Type B pancreatic cell (in vitro differentiated cells): ENCODE measurements around the gene ANKRD10. TPM values are rescaled to one million over a fixed set of nuclear protein-coding genes. Genes with fewer than 3 reads are reported as not detected.

ENCODE experiments used
- DNase-seq: peaks from one replicate; pipeline ENCODE4 v3.0.0; 2021; ENCODE audit warnings: mixed read lengths; ENCODE audit not compliant: unreplicated experiment; ENCODE audit errors: extremely low spot score
- H3K27ac Mint-ChIP-seq: 2 replicates; pipeline ENCODE4 v1.8.0; 2021; ENCODE audit warnings: mild to moderate bottlenecking, mixed read lengths
- H3K27me3 Mint-ChIP-seq: 2 replicates; pipeline ENCODE4 v1.8.0; 2021; ENCODE audit warnings: mixed read lengths
- H3K36me3 Mint-ChIP-seq: 2 replicates; pipeline ENCODE4 v1.8.0; 2021; ENCODE audit warnings: mixed read lengths
- H3K4me1 Mint-ChIP-seq: one replicate; pipeline ENCODE4 v1.8.0; 2021; ENCODE audit warnings: mixed read lengths; ENCODE audit not compliant: unreplicated experiment
- H3K4me3 Mint-ChIP-seq: 2 replicates; pipeline ENCODE4 v1.8.0; 2021; ENCODE audit warnings: mild to moderate bottlenecking, mixed read lengths
- H3K9me3 Mint-ChIP-seq: 2 replicates; pipeline ENCODE4 v1.8.0; 2021; ENCODE audit warnings: mixed read lengths
- total RNA-seq: library from RNA; stranded (reverse); gene quantifications from 2 replicates; pipeline ENCODE4 v1.2.1, GENCODE V29; 2021; ENCODE audit warnings: low replicate concordance
- TF ChIP-seq, protein P1 (sequence below): fragments of 200-600 bp; sonication (generic); conservative IDR thresholded peaks from 2 replicates; pipeline ENCODE4 v1.5.0; 2021; ENCODE audit warnings: antibody characterized with exemption, mild to moderate bottlenecking

Gene ANKRD10
- total RNA-seq, 1 donor from 2014 or later, result 142 TPM

DNA sequence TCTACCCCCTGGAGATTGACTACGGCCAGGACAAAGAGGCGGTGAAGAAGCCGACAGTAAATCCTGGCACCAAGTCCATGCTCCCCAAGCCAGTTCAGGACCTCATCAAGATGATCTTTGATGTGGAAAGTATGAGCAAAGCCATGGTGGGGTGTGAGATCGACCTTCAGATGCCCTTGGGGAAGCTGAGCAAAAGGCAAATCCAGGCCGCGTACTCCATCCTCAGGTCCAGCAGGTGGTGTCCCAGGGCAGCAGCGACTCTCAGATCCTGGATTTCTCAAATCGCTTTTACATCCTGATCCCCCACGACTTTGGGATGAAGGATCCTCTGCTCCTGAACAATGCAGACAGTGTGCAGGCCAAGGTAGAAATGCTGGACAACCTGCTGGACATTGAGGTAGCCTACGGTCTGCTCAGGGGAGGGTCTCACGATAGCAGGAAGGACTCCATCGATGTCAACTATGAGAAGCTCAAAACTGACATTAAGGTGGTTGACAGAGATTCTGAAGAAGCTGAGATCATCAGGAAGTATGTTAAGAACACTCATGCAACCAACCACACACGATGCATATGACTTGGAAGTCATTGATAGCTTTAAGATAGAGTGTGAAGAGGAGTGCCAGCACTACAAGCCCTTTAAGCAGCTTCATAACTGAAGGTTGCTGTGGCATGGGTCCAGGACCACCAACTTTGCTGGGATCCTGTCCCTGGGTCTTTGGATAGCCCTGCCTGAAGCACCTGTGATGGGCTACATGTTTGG lies 24.0 kb upstream of the ANKRD10 start:
- TF ChIP-seq, protein P1, sequence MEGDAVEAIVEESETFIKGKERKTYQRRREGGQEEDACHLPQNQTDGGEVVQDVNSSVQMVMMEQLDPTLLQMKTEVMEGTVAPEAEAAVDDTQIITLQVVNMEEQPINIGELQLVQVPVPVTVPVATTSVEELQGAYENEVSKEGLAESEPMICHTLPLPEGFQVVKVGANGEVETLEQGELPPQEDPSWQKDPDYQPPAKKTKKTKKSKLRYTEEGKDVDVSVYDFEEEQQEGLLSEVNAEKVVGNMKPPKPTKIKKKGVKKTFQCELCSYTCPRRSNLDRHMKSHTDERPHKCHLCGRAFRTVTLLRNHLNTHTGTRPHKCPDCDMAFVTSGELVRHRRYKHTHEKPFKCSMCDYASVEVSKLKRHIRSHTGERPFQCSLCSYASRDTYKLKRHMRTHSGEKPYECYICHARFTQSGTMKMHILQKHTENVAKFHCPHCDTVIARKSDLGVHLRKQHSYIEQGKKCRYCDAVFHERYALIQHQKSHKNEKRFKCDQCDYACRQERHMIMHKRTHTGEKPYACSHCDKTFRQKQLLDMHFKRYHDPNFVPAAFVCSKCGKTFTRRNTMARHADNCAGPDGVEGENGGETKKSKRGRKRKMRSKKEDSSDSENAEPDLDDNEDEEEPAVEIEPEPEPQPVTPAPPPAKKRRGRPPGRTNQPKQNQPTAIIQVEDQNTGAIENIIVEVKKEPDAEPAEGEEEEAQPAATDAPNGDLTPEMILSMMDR, result no peak
- no peak for DNase-seq
- no peak overlapping the region for H3K27ac Mint-ChIP-seq
- peaks cover 5% of the 10 kb centered on the region for H3K4me1 Mint-ChIP-seq
- peaks cover 18% of the 10 kb centered on the region for H3K9me3 Mint-ChIP-seq
- no peaks in the 10 kb centered on the region for H3K36me3 Mint-ChIP-seq
- H3K4me3 Mint-ChIP-seq, result no peak overlapping the region
- H3K27me3 Mint-ChIP-seq, result peaks cover 5% of the 10 kb centered on the region

DNA sequence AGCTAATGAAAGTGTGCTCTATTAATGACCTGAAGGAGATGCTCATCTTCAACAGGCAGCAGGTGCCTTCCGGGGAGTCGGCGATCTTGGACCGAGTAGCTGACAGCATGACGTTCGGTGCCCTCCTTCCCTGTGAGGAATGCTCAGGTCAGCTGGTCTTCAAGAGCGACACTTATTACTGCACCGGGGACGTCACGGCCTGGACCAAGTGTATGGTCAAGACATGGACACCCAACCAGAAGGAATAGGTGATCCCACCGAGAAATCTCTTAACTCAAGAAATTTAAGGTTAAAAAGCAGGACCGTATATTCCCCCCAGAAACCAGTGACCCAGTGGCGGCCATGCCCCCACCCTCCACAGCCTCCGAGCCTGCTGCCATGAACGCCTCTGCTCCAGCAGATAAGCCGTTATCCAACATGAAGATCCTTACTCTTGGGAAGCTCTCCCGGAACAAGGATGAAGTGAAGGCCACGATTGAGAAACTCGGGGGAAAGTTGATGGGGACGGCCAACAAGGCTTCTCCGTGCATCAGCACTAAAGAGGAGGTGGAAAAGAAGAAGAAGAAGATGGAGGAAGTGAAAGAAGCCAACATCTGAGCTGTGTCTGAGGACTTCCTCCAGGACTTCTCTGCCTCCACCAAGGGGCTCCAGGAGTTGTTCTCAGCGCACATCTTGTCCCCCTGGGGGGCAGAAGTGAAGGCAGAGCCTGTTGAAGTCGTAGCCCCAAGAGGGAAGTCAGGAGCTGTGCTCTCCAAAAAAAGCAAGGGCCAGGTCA lies 22.8 kb upstream of the ANKRD10 start:
- H3K27ac Mint-ChIP-seq, result no peak overlapping the region
- no peaks in the 10 kb centered on the region for H3K36me3 Mint-ChIP-seq
- H3K27me3 Mint-ChIP-seq, result peaks cover 5% of the 10 kb centered on the region
- H3K9me3 Mint-ChIP-seq, result peaks cover 22% of the 10 kb centered on the region
- H3K4me3 Mint-ChIP-seq, result no peak overlapping the region
- no peak for DNase-seq
- peaks cover 5% of the 10 kb centered on the region for H3K4me1 Mint-ChIP-seq
- TF ChIP-seq, protein P1, result no peak

DNA sequence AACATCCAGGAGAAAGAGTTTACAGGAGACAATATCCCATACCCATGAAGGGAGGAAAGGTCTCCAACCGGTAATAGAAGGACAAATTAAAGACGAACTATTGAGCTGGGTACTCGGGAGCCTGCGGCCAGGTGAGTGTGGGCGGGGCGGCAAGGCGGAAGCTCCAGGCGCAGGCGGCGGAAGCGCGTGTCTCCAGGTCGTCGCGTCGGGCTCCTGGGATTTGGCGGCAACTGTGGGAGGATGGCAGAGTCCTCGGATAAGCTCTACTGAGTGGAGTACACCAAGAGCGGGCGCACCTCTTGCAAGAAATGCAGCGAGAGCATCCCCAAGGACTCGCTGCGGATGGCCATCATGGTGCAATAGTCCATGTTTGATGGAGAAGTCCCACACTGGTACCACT lies 21.6 kb upstream of the ANKRD10 start:
- Mint-ChIP-seq H3K36me3 (no peaks in the 10 kb centered on the region), H3K4me3 (no peak overlapping the region), H3K4me1 (no peaks in the 10 kb centered on the region), H3K9me3 (peaks cover 22% of the 10 kb centered on the region), H3K27me3 (peaks cover 5% of the 10 kb centered on the region), H3K27ac (no peak overlapping the region)
- TF ChIP-seq, protein P1, result no peak
- DNase-seq, result no peak

DNA sequence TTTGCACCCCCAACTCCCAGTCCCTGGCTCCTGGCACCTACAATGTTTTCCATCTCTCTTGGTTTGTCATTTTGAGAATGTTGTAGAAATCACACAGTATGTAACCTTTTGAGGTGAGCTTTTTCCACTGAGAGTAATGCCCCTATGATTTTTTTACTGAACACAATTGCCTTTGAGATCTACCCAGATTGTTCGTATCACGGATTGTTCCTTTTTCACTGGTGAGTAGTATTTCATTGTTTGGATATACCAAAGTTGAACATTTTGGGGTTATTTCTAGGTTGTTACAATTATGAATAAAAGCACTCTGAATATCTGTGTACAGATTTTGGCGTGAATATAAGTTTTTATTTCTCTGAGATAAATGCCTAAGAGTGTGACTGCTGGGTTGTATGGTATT lies 17.7 kb upstream of the ANKRD10 start:
- peaks cover 22% of the 10 kb centered on the region for H3K9me3 Mint-ChIP-seq
- no peak overlapping the region for H3K4me3 Mint-ChIP-seq
- H3K36me3 Mint-ChIP-seq, result no peaks in the 10 kb centered on the region
- no peak overlapping the region for H3K27ac Mint-ChIP-seq
- peaks cover 7% of the 10 kb centered on the region for H3K27me3 Mint-ChIP-seq
- no peaks in the 10 kb centered on the region for H3K4me1 Mint-ChIP-seq
- DNase-seq, result no peak
- TF ChIP-seq, protein P1, result no peak

DNA sequence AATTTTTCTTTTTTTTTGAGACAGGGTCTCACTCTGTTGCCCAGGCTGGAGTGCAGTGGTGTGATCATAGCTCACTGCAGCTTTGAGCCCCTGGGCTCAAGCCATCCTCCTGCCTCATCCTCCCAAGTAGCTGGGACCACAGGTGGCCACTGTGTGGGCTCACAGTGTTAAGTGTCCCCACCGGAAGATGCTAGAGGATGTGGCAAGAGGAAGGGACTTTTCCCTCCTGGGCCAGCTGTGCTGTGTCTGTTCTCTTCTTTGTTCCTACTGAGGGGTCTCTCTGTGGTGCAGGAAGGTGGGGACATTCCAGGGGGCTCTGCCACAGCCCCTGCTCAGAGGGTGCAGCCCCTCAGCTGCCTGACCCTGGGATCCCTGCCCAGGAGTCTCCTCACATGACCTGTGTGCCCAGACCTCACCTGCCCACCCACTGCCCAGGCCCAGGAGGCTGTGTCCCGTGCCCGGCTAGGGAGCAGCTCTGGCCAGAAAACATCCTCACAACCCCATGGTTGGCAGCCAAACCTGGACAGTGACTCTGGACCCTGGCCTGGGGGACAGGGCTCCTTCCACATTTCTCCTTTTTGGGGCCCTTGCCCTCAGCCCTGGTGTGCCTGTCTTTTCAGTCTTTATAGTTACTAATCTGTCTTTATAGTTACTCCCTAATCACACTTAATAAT lies 14.4 kb upstream of the ANKRD10 start:
- Mint-ChIP-seq H3K27ac (no peak overlapping the region), H3K9me3 (peaks cover 7% of the 10 kb centered on the region), H3K36me3 (no peaks in the 10 kb centered on the region), H3K4me3 (no peak overlapping the region), H3K4me1 (no peaks in the 10 kb centered on the region), H3K27me3 (peaks cover 15% of the 10 kb centered on the region)
- DNase-seq, result no peak
- TF ChIP-seq, protein P1, result no peak
